Natural killer cell (primary cell): ENCODE measurements around the gene HOXC12. TPM values are rescaled to one million over a fixed set of nuclear protein-coding genes. Genes with fewer than 3 reads are reported as not detected.
A peak's percentile ranks its signal among the peaks of the same experiment; 100 is the strongest.

Source experiments
- ATAC-seq, 3 donors: fragments of 150-1000 bp in 2 of 3; fragments of 200-7000 bp in 1 of 3; cut with Tn5 transposase; 1 replicate in 1 of 3; 2 replicates in 2 of 3; pipeline ENCODE4 v1.10.0; 2021; ENCODE audit warnings: mild to moderate bottlenecking in 2 of 3, moderate library complexity in 2 of 3
- DNase-seq, 2 donors: peaks; one replicate each; pipeline versions ENCODE4 v3.0.0 to v3.0.0-alpha.2; 2013 to 2021; ENCODE audit warnings: mixed read lengths in 1 of 2
- H3K27ac ChIP-seq: one replicate; pipeline ENCODE4 v1.5.1; 2013; ENCODE audit warnings: mild to moderate bottlenecking, low read length
- H3K27me3 ChIP-seq: one replicate; pipeline ENCODE4 v1.6.1; 2013; ENCODE audit warnings: low read length; ENCODE audit not compliant: control insufficient read depth, insufficient read depth
- H3K36me3 ChIP-seq: one replicate; pipeline ENCODE4 v1.6.1; 2013; ENCODE audit warnings: low read length; ENCODE audit not compliant: control insufficient read depth, insufficient read depth
- H3K4me1 ChIP-seq: one replicate; pipeline ENCODE4 v1.6.1; 2013; ENCODE audit warnings: low read length; ENCODE audit not compliant: control insufficient read depth, insufficient read depth
- H3K4me3 ChIP-seq: one replicate; pipeline ENCODE4 v1.5.1; 2013; ENCODE audit warnings: low read length
- H3K9me3 ChIP-seq: one replicate; pipeline ENCODE4 v1.6.1; 2013; ENCODE audit warnings: low read length; ENCODE audit not compliant: control insufficient read depth, insufficient read depth
- H3K27ac Mint-ChIP-seq, 2 donors: one replicate each; pipeline ENCODE4 v1.8.0; 2022; ENCODE audit warnings: mild to moderate bottlenecking in 2 of 2, mixed read lengths in 2 of 2, moderate library complexity in 1 of 2
- H3K27me3 Mint-ChIP-seq, 2 donors: one replicate each; pipeline ENCODE4 v1.8.0; 2022; ENCODE audit warnings: low read depth in 2 of 2, mixed read lengths in 2 of 2
- H3K36me3 Mint-ChIP-seq: one replicate; pipeline ENCODE4 v1.8.0; 2022; ENCODE audit warnings: mixed read lengths
- H3K4me1 Mint-ChIP-seq, 2 donors: one replicate each; pipeline ENCODE4 v1.8.0; 2022; ENCODE audit warnings: mixed read lengths in 2 of 2
- H3K4me3 Mint-ChIP-seq: one replicate; pipeline ENCODE4 v1.8.0; 2022; ENCODE audit warnings: mild to moderate bottlenecking, moderate library complexity, mixed read lengths
- H3K9me3 Mint-ChIP-seq, 2 donors: one replicate each; pipeline ENCODE4 v1.8.0; 2022; ENCODE audit warnings: mixed read lengths in 2 of 2
- WGBS: methylation state at CpG from one replicate; pipeline ENCODE4 v1.1.7; 2013; ENCODE audit warnings: missing lambda C conversion rate; ENCODE audit not compliant: insufficient coverage; 5-methylcytosine and 5-hydroxymethylcytosine counted together
- intact Hi-C: fragments of 100-400 bp; cut with micrococcal nuclease; formaldehyde crosslinking; loops from one replicate; pipeline ENCODE4 v1.14.2; 2022
- total RNA-seq, 4 donors: library from RNA; stranded (reverse); fragments of 120-200 nt in 1 of 4; gene quantifications; one replicate each; pipeline versions ENCODE4 v1.2.3 to v1.2.4, GENCODE V29; 2013 to 2022
- TF ChIP-seq, protein P1 (sequence below): fragments of 200-600 bp; IDR thresholded peaks from one replicate; pipeline ENCODE4 v1.8.0; 2022; ENCODE audit warnings: antibody characterized with exemption

Gene HOXC12
- total RNA-seq, 3 donors from 2014 or later (not counting 1 experiment from before 2014, with no cell fraction given) = not detected

DNA sequence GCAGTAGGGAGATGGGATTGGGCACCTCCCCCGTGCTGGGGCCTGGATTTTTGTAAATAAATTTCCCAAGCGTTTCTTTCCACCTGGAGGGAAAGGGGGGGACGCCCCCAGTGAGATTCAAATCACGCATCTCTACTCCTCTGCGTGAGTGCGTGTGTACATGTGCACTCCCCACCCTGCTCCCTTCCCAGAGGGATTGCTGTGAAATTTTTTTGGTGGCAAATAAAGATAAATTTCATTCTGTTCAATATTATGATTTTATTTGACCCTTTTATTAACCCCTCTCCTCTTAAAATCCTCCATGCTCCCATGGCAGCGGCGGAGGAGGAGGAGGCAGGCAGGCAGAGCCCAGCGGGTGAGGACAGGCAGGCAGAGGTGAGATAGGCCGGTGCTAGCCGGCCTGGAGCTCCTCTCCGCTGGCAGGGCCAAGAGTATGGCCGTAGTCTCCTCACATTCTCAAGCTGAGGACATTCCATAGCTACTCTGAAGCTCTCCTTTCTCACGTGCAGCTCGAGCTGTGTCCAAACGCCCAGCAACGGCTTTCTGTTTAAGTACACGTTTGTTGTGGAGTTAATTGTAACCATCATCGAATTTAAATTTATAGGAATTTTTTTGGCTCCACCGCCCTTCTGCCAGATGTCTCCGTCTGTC, 21.6 kb downstream of the HOXC12 start:
- H3K27ac ChIP-seq = no peak overlapping the region
- ATAC-seq (no peak), DNase-seq (no peak)
- H3K4me3 Mint-ChIP-seq = peak overlapping the region; percentile 25
- TF ChIP-seq, protein P1, sequence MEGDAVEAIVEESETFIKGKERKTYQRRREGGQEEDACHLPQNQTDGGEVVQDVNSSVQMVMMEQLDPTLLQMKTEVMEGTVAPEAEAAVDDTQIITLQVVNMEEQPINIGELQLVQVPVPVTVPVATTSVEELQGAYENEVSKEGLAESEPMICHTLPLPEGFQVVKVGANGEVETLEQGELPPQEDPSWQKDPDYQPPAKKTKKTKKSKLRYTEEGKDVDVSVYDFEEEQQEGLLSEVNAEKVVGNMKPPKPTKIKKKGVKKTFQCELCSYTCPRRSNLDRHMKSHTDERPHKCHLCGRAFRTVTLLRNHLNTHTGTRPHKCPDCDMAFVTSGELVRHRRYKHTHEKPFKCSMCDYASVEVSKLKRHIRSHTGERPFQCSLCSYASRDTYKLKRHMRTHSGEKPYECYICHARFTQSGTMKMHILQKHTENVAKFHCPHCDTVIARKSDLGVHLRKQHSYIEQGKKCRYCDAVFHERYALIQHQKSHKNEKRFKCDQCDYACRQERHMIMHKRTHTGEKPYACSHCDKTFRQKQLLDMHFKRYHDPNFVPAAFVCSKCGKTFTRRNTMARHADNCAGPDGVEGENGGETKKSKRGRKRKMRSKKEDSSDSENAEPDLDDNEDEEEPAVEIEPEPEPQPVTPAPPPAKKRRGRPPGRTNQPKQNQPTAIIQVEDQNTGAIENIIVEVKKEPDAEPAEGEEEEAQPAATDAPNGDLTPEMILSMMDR = no peak
- WGBS = 27% methylated on average over 15 of the region's 21 CpGs
- intact Hi-C loops = loop anchor here (5.0 kb wide), 1 partner anchor 36 kb away; no protein-coding TSS in a partner anchor
- no peak overlapping the region for H3K27ac Mint-ChIP-seq
- H3K4me3 ChIP-seq = no peak overlapping the region
- H3K4me1 ChIP-seq = peaks cover 32% of the 10 kb centered on the region
- H3K27me3 Mint-ChIP-seq = peaks cover 81 to 83% of the 10 kb centered on the region in 2 donors
- no peaks in the 10 kb centered on the region for H3K36me3 Mint-ChIP-seq
- H3K36me3 ChIP-seq = no peaks in the 10 kb centered on the region
- peaks cover 5% of the 10 kb centered on the region for H3K9me3 ChIP-seq
- H3K27me3 ChIP-seq = peaks cover 87% of the 10 kb centered on the region
- H3K4me1 Mint-ChIP-seq = peaks cover 18 to 31% of the 10 kb centered on the region in 2 donors
- H3K9me3 Mint-ChIP-seq = no peaks in the 10 kb centered on the region

- no peak overlapping the region for H3K27ac ChIP-seq
- H3K4me1 Mint-ChIP-seq = peaks cover 18 to 31% of the 10 kb centered on the region in 2 donors
- H3K4me3 ChIP-seq = no peak overlapping the region
- ATAC-seq = no peak
- no peaks in the 10 kb centered on the region for H3K9me3 Mint-ChIP-seq
- peaks cover 5% of the 10 kb centered on the region for H3K9me3 ChIP-seq
- DNase-seq = no peak
- H3K27ac Mint-ChIP-seq = no peak overlapping the region
- peaks cover 80 to 81% of the 10 kb centered on the region in 2 donors for H3K27me3 Mint-ChIP-seq
- peaks cover 86% of the 10 kb centered on the region for H3K27me3 ChIP-seq
- intact Hi-C loops = loop anchor here (5.0 kb wide), 1 partner anchor 35 kb away; no protein-coding TSS in a partner anchor
- peaks cover 32% of the 10 kb centered on the region for H3K4me1 ChIP-seq
- TF ChIP-seq, protein P1 = no peak
- no peaks in the 10 kb centered on the region for H3K36me3 Mint-ChIP-seq
- WGBS = 7% methylated on average over 5 of the region's 9 CpGs
- peak overlapping the region; percentile 25 for H3K4me3 Mint-ChIP-seq
- no peaks in the 10 kb centered on the region for H3K36me3 ChIP-seq
These were observed 22.3 kb downstream of the HOXC12 start for GRCh38 chr12:53976823-53977595.

- no peak overlapping the region for H3K4me3 ChIP-seq
- 6% methylated on average over 11 of the region's 11 CpGs for WGBS
- no peak overlapping the region for H3K27ac Mint-ChIP-seq
- TF ChIP-seq, protein P1 = no peak
- H3K36me3 Mint-ChIP-seq = no peaks in the 10 kb centered on the region
- H3K27me3 Mint-ChIP-seq = peaks cover 78 to 81% of the 10 kb centered on the region in 2 donors
- no peaks in the 10 kb centered on the region for H3K9me3 Mint-ChIP-seq
- H3K4me3 Mint-ChIP-seq = no peak overlapping the region
- H3K4me1 Mint-ChIP-seq = peaks cover 18 to 30% of the 10 kb centered on the region in 2 donors
- H3K27ac ChIP-seq = no peak overlapping the region
- H3K27me3 ChIP-seq = peaks cover 84% of the 10 kb centered on the region
- no peaks in the 10 kb centered on the region for H3K36me3 ChIP-seq
- DNase-seq = no peak
- peak in 1 of 3 donors; percentile 47 for ATAC-seq
- peaks cover 32% of the 10 kb centered on the region for H3K4me1 ChIP-seq
- intact Hi-C loops = loop anchor here (5.0 kb wide), 1 partner anchor 34 kb away; no protein-coding TSS in a partner anchor
- peaks cover 5% of the 10 kb centered on the region for H3K9me3 ChIP-seq
These were observed 23.1 kb downstream of the HOXC12 start for GRCh38 chr12:53977596-53978445.
